IPS-18c (cell line): ENCODE measurements around the gene OTOS.

Experiments used
- H3K4me3 ChIP-seq: 2 replicates; pipeline ENCODE4 v1.7.0; 2013; ENCODE audit warnings: low read depth, mild to moderate bottlenecking, low read length, moderate library complexity; ENCODE audit not compliant: insufficient read depth
- H3K9me3 ChIP-seq: one replicate; pipeline ENCODE4 v1.6.1; 2013; ENCODE audit warnings: mild to moderate bottlenecking, low read length, moderate library complexity; ENCODE audit not compliant: control insufficient read depth, insufficient read depth

The OTOS gene

DNA sequence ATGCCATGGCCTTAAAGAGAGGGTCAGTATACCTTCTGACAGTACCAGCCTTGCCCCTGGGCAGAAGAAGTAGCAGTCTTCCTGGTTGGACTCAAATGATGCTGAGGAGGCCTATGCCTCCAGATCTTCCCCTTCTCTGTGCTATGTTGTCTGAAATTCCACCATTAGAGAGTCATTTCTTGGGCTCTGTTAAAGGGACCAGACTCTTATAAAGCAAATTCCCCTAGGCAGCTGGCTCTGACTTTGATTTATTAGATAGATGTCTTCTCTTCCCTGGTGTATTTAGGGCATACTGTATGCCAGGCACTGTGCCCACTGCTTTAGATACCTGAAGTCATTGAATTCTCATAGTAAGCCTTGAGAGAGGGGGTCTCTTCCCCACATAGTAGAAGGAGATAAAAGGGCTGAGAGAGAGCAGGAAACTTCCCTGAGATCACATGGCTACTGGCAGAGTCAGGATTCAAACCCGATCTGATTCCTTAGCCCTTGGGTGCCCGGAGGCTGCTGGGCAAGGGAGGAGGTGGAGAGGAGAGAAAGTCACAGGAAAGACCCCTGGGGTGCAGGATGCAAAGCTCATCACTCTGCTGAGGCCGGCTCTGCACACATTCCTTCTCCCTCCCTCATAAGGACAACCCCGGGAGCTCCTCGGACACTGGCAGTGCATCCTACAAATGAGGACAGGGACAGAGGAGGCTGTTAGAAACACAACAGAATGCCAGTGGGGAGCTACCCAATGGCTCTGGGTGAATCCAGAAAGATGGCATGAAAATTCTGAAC, 27.4 kb downstream of the OTOS start:
- H3K9me3 ChIP-seq, result no peaks in the 10 kb centered on the region
- H3K4me3 ChIP-seq, result no peak overlapping the region

DNA sequence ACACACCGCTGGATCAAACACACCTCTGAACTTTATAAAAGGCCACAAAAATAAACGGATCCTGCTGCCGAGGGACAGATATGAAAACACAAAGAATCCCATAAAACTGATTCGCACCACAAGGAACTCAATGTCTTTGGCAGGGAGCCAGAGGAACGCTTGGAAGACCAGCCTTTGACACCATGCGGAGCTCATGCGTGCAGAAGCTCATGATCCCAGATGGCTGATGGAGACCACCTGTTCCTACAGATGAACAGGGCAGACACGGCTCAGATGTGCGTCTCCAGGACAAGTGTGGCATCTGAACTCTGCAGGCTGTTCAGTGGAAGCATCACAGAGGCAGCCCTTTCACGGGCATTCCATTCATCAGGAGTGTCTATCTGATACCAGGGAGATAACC, 29.2 kb downstream of the OTOS start:
- H3K9me3 ChIP-seq, result no peaks in the 10 kb centered on the region
- no peak overlapping the region for H3K4me3 ChIP-seq

DNA sequence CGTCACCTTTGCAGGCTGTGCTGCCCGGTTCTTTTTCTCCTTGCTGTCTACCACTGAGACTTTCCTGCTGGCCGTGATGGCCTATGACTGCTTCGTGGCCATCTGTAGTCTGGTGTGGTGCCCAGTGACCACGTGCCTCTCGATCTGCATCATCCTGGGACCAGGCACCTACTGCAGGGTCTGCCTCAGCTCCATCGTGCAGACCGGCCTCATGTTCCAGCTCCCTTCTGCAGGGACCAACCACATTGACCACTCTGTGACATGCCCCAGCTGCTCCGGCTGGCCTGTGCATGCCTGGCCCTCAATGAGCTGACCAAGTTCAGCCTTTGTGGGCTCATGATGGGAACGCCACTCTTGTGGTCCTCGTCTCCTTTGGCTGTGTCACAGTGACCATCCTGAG, 31.1 kb downstream of the OTOS start:
- Histone ChIP-seq H3K9me3 (no peaks in the 10 kb centered on the region), H3K4me3 (no peak overlapping the region)

DNA sequence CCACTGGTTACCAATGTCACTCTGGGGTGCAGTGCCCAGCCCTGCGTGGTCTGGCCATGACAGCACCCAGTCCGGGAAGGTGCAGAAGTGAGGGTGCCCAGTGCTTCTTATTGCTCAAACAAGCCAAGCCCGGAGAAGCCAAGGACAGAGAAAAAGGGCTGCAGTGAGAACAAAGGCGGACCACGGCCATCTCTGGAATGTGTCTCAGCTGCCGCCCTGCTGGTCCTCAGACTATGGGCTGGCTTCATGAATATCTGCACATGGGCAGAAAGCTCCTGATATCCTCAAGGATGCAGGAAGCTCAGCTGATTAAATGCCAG, 33.0 kb downstream of the OTOS start:
- H3K4me3 ChIP-seq, result no peak overlapping the region
- H3K9me3 ChIP-seq, result no peaks in the 10 kb centered on the region

DNA sequence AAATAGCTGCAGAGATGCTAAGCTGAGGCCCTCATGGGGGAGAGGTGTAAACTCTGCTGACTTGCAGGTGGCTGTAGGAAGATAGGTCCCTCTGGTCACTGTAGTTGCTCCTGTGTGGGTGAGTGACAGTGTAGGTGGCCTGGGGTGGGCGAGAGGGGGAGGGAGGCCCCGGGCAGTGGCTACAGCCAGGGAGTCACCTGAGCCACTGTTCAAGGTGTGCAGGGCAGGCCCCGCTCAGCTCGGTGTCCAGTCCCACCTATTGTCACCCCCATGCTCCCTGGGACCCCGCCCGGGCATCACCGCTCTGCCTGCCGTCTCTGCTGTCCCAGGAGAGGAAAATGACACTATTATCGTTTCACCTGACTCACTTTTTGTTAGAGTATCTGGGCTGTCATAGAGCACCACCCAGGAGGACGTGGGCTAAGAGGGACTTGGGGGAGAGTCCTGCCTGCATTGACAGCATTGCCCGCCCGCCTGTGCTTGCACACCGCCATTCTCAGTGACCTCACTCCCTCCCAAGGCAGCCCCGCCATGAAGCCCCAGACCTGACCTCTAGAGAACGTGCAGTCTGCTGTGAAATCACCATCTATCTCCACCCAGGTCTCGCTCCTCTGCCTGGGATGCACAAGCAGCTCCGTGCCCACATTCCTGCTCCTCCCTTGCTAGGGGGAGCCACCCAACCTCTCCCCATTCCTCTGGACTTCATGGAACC, 33.5 kb downstream of the OTOS start:
- Histone ChIP-seq H3K4me3 (no peak overlapping the region), H3K9me3 (no peaks in the 10 kb centered on the region)

DNA sequence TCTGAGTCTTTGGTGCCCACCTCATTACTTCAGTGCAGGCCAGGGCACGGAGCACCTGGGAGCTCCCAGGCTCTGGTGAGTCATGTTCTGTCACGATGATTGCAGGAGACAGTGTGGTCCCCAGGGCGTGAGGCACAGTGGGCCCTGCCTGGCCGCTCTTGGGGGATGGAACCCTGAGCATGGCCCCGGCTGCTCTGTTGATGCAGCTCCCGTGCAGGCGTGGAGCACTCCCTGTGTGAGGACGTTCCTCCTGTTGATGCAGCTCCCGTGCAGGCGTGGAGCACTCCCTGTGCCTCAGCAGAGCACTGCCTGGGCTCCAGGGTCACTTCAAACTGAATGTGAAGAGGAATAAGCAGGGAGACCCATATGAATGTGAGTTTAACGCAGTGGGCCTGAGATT, 34.5 kb downstream of the OTOS start:
- no peaks in the 10 kb centered on the region for H3K9me3 ChIP-seq
- H3K4me3 ChIP-seq, result no peak overlapping the region

DNA sequence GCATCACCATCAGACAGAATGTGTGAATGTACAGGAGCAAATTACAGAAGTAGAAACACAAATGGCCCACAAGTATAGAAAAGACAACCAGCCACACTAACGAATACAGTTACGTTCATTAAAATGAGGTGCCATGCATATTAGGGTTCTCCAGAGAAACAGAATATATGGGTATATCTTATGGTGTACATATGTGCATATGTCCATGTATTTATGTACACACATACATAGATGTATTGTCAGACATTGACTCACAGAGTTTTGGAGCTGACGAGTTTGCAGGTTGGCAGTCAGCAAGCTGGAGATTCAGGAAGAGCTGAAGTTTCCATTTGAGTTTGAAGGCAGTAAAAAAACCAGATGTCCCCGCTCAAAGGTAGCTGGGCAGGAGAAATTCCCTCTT, 37.3 kb downstream of the OTOS start:
- Histone ChIP-seq H3K4me3 (no peak overlapping the region), H3K9me3 (no peaks in the 10 kb centered on the region)

DNA sequence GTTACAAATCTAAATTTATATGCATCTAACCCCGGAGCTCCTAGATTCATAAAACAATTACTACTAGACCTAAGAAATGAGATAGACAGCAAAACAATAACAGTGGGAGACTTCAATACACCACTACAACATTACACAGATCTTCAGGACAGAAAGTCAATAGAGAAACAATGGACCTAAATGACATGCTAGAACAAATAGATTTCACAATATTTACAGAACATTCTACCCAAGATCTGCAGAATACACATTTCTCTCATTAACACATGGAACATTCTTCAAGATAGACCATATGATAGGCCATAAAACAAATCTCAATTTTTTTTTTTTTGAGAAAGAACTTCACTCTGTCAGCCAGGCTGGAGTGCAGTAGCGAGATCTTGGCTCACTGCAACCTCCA, 42.1 kb downstream of the OTOS start:
- Histone ChIP-seq H3K4me3 (no peak overlapping the region), H3K9me3 (no peaks in the 10 kb centered on the region)

DNA sequence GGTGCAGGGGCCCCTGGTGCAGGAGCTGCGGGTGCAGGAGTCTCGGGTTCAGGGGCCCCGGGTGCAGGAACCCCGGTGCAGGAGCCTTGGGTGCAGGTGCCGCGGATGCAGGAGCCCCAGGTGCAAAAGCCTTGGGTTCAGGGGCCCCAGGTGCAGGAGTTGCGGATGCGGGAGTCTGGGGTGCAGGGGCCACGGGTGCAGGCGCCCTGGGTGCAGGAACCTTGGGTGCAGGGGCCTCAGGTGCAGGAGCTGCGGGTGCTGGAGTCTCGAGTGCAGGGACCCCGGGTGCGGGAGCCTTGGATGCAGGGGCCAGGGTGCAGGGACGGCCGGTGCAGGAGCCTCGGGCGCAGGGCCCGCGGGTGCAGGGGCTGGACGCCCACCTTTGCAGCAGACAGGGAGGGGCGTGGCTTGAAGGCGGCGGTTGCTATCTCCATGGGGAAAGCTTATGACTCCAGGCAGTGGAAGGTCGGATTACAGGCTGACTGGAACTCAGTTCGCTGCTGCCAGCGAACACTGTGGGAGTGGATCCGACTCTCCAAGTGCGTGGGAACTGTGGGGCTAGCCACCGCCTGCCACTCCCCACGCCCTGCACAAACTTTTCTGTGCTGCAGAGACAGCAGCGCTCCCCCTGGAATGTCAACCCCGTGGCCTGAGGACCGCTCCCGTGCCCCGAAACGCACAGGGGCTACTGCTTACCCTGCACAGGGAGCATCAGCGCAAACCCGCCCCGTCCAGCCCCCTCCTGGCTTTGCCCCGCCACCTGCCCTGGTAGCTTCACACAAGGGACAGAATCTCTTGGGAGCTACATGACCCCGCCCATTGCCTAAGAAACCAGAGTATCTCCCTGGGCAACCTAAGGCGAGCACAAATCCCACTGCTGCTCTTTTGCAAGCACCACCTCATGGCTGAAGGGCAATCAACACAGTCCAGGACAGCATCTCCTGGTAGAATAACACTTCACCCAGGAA, 44.6 kb downstream of the OTOS start:
- H3K4me3 ChIP-seq, result peak overlapping the region; percentile 61
- no peaks in the 10 kb centered on the region for H3K9me3 ChIP-seq

DNA sequence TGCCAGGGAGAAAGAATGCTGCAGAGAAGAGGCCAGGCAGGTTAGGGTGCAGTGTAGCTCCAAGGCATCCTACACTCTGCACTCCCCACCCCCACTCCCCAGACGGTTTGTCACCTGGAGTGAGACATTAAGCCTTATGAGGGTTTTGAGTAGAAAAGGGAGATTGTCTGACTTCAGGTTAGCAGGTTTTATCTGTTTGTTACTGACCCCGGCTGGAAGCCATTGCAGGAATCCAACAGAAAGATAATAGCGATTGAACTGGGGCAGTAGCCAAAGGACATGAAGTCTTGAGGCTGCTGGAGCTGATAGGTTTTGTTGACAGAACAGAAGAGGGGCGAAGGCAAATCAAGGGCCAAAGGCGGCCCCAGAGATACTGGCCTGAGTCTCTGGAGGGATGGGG, 51.2 kb downstream of the OTOS start:
- H3K9me3 ChIP-seq, result no peaks in the 10 kb centered on the region
- no peak overlapping the region; the same call in 1 of the 2 replicates for H3K4me3 ChIP-seq
